ENCODE measurements around the gene NPL. TPM values are rescaled to one million over a fixed set of nuclear protein-coding genes. Genes with fewer than 3 reads are reported as not detected.

Gene NPL
- total and polyA plus RNA-seq, 9 of the 15 experiments (the other 6 are each of a cell fraction or from before 2014, with no cell fraction given): 9.9 to 22.3 (median 14.2) TPM

DNA sequence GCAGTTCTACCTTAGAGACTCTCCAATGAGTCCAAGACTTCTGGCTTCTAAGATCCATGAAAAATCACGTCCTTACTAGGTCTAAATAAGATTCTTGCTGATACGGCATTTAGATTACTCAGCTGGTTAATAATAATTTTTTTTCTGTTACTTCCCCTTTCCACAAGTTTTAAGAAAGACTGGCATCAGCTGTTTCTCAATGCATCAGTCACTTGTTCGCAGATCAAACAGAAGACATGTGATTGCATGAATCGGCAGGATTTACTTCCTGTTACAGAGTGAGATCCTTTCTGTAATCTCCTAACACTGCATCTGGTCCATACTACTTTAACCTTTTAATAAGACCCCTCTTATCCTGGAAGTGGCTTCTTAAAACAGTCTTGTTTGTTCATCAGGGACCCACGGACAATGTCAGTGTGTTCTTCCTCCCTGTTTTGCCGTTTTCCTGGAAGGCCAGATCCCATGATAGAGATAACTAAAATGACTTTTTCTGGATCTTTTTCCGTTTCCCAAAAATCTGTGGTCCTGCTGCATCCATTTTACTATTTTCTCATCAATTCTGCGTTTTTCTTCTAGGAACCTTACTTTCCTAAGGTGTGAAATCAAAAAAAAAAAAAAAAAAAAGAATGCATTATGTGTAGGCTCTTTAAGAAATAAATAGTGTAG lies 6.1 kb downstream of the NPL start (continued):
- TF ChIP-seq HMGN3 (IDR thresholded peaks at IDR 0.05; ENCODE audit: borderline replicate concordance, extremely low read depth, insufficient read length, low read depth, low read length) (no peak), SAP30 (IDR thresholded peaks at IDR 0.05; ENCODE audit: borderline replicate concordance, insufficient read depth, low read depth, low read length, poor library complexity, severe bottlenecking) (no peak), RBM17 (IDR thresholded peaks at IDR 0.05; ENCODE audit: borderline replicate concordance, low read depth, low read length) (no peak), ZNF778 (CRISPR knock-in tag; IDR thresholded peaks at IDR 0.05) (no peak), XRCC4 (IDR thresholded peaks at IDR 0.05; ENCODE audit: extremely low read depth, insufficient read depth, insufficient read length) (no peak), ESRRB (CRISPR knock-in tag; IDR thresholded peaks at IDR 0.05; ENCODE audit: borderline replicate concordance) (no peak), CCNT2 (IDR thresholded peaks at IDR 0.05; ENCODE audit: borderline replicate concordance, extremely low read depth, insufficient read length, low read depth, low read length) (no peak), FOXP4 (CRISPR knock-in tag; IDR thresholded peaks at IDR 0.05; ENCODE audit: borderline replicate concordance) (no peak), ZNF79 (CRISPR knock-in tag; IDR thresholded peaks at IDR 0.05; ENCODE audit: low read depth) (no peak), ZNF146 (CRISPR knock-in tag; IDR thresholded peaks at IDR 0.05; ENCODE audit: unreplicated experiment) (no peak), NFE2 (IDR thresholded peaks at IDR 0.05; ENCODE audit: low read depth) (peak; percentile 98), ZEB2 (IDR thresholded peaks at IDR 0.05) (0 out of 2 replicates have a peak, but pooled peaks have one; percentile 53), MCM3 (IDR thresholded peaks at IDR 0.05) (no peak), ZC3H11A (IDR thresholded peaks at IDR 0.05; ENCODE audit: low read depth, low read length) (no peak), ZNF212 (CRISPR knock-in tag; IDR thresholded peaks at IDR 0.05) (no peak), DEAF1 (CRISPR knock-in tag; IDR thresholded peaks at IDR 0.05) (no peak), ATF4 (CRISPR knock-in tag; IDR thresholded peaks at IDR 0.05) (no peak), CHCHD3 (CRISPR knock-in tag; IDR thresholded peaks at IDR 0.05) (no peak)
- TF ChIP-seq, protein P1, sequence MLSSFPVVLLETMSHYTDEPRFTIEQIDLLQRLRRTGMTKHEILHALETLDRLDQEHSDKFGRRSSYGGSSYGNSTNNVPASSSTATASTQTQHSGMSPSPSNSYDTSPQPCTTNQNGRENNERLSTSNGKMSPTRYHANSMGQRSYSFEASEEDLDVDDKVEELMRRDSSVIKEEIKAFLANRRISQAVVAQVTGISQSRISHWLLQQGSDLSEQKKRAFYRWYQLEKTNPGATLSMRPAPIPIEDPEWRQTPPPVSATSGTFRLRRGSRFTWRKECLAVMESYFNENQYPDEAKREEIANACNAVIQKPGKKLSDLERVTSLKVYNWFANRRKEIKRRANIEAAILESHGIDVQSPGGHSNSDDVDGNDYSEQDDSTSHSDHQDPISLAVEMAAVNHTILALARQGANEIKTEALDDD (IDR thresholded peaks at IDR 0.05): no peak; the same call in none of the 2 replicates
- TF ChIP-seq, protein P2, sequence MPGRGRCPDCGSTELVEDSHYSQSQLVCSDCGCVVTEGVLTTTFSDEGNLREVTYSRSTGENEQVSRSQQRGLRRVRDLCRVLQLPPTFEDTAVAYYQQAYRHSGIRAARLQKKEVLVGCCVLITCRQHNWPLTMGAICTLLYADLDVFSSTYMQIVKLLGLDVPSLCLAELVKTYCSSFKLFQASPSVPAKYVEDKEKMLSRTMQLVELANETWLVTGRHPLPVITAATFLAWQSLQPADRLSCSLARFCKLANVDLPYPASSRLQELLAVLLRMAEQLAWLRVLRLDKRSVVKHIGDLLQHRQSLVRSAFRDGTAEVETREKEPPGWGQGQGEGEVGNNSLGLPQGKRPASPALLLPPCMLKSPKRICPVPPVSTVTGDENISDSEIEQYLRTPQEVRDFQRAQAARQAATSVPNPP (IDR thresholded peaks at IDR 0.05; ENCODE audit: borderline replicate concordance, insufficient read depth, insufficient read length): no peak
- TF ChIP-seq, protein P3, sequence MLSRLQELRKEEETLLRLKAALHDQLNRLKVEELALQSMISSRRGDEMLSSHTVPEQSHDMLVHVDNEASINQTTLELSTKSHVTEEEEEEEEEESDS (CRISPR knock-in tag; IDR thresholded peaks at IDR 0.05): no peak

Measured in K562 (cell line).